ENCODE results near the gene FAM171A2.

Gene FAM171A2

DNA sequence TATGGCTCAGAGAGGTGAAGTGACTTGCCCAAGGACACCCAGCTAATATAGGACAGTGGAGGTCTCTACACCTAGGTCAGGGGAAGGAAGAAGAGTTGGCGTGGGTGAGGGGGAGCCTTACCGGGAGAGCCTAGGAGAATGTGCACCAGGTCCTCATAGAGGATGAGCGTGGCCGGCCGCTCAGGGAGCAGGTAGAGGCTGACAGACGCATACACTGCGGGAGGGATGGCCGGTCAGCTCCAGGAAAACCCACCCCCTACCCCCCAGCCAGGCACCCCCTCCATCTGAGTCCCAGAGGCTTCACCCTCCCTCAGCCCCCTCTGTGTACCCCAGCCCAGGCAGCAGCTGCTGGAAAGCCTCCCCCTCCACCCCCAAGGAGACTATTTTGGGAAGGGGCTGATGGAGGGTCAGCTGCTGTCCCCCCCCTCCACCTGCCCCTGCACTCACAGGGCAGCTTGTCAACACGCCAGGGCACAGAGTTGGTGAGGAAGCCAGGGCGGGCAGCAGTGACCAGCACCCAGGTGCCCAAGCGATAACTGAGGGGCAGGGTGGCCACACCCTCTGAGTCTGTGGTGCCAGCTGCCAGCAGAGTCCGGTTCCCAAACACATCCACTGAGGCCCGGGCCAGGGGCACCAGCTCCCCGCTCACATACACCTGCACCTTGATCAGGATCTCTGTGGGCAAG lies 4.1 kb downstream of the FAM171A2 start:
- no peaks in the 10 kb centered on the region for H3K9me3 ChIP-seq (ENCODE audit: control insufficient read depth, insufficient read depth, low read length)
- H3K4me1 ChIP-seq (ENCODE audit: control insufficient read depth, low read length) = peaks cover 54% of the 10 kb centered on the region
- H3K36me3 ChIP-seq (ENCODE audit: control insufficient read depth, low read length) = no peaks in the 10 kb centered on the region
- H3K4me2 ChIP-seq (ENCODE audit: low read length) = peak overlapping the region; percentile 30; the same call in 1 of the 2 replicates
- H3K27ac ChIP-seq (ENCODE audit: low read depth, low read length) = no peak overlapping the region
- no peaks in the 10 kb centered on the region for H3F3A ChIP-seq (ENCODE audit: control insufficient read depth, insufficient read depth)
- no peak for TF ChIP-seq EZH2phosphoT487 (IDR thresholded peaks at IDR 0.05; ENCODE audit: borderline replicate concordance, low read length)
- TF ChIP-seq, protein P1, sequence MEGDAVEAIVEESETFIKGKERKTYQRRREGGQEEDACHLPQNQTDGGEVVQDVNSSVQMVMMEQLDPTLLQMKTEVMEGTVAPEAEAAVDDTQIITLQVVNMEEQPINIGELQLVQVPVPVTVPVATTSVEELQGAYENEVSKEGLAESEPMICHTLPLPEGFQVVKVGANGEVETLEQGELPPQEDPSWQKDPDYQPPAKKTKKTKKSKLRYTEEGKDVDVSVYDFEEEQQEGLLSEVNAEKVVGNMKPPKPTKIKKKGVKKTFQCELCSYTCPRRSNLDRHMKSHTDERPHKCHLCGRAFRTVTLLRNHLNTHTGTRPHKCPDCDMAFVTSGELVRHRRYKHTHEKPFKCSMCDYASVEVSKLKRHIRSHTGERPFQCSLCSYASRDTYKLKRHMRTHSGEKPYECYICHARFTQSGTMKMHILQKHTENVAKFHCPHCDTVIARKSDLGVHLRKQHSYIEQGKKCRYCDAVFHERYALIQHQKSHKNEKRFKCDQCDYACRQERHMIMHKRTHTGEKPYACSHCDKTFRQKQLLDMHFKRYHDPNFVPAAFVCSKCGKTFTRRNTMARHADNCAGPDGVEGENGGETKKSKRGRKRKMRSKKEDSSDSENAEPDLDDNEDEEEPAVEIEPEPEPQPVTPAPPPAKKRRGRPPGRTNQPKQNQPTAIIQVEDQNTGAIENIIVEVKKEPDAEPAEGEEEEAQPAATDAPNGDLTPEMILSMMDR (IDR thresholded peaks at IDR 0.05; ENCODE audit: low read depth, low read length, poor library complexity, severe bottlenecking) = no peak
- no peaks in the 10 kb centered on the region for H4K20me1 ChIP-seq (ENCODE audit: control insufficient read depth, insufficient read depth, low read depth, low read length)
- H3K9me2 ChIP-seq (replicated peaks; ENCODE audit: control insufficient read depth, low read length) = no peaks in the 10 kb centered on the region
- no peak overlapping the region for H3K4me3 ChIP-seq (ENCODE audit: low read length)
- no peaks in the 10 kb centered on the region for H3K79me2 ChIP-seq (ENCODE audit: control insufficient read depth, low read length)
- peaks cover 29% of the 10 kb centered on the region for H3K27me3 ChIP-seq (ENCODE audit: control insufficient read depth, low read length)

GRCh38 chr17:44359006-44359405 lies 4.6 kb downstream of the FAM171A2 start:
- Histone ChIP-seq H4K20me1 (ENCODE audit: control insufficient read depth, insufficient read depth, low read depth, low read length) (no peaks in the 10 kb centered on the region), H3K4me3 (ENCODE audit: low read length) (no peak overlapping the region), H3K4me2 (ENCODE audit: low read length) (peak overlapping the region; percentile 30), H3K9me2 (replicated peaks; ENCODE audit: control insufficient read depth, low read length) (no peaks in the 10 kb centered on the region), H3K79me2 (ENCODE audit: control insufficient read depth, low read length) (no peaks in the 10 kb centered on the region), H3K4me1 (ENCODE audit: control insufficient read depth, low read length) (peaks cover 52% of the 10 kb centered on the region), H3F3A (ENCODE audit: control insufficient read depth, insufficient read depth) (no peaks in the 10 kb centered on the region), H3K36me3 (ENCODE audit: control insufficient read depth, low read length) (no peaks in the 10 kb centered on the region), H3K27me3 (ENCODE audit: control insufficient read depth, low read length) (peaks cover 26% of the 10 kb centered on the region), H3K9me3 (ENCODE audit: control insufficient read depth, insufficient read depth, low read length) (no peaks in the 10 kb centered on the region), H3K27ac (ENCODE audit: low read depth, low read length) (no peak overlapping the region)
- no peak for TF ChIP-seq EZH2phosphoT487 (IDR thresholded peaks at IDR 0.05; ENCODE audit: borderline replicate concordance, low read length)
- TF ChIP-seq, protein P1 (IDR thresholded peaks at IDR 0.05; ENCODE audit: low read depth, low read length, poor library complexity, severe bottlenecking) = no peak

- H3K4me1 ChIP-seq (ENCODE audit: control insufficient read depth, low read length) = peaks cover 45% of the 10 kb centered on the region
- peaks cover 3% of the 10 kb centered on the region for H3K36me3 ChIP-seq (ENCODE audit: control insufficient read depth, low read length)
- no peak for TF ChIP-seq EZH2phosphoT487 (IDR thresholded peaks at IDR 0.05; ENCODE audit: borderline replicate concordance, low read length)
- TF ChIP-seq, protein P1 (IDR thresholded peaks at IDR 0.05; ENCODE audit: low read depth, low read length, poor library complexity, severe bottlenecking) = no peak
- H3K4me3 ChIP-seq (ENCODE audit: low read length) = no peak overlapping the region
- no peaks in the 10 kb centered on the region for H3K9me2 ChIP-seq (replicated peaks; ENCODE audit: control insufficient read depth, low read length)
- H3K27me3 ChIP-seq (ENCODE audit: control insufficient read depth, low read length) = peaks cover 23% of the 10 kb centered on the region
- H4K20me1 ChIP-seq (ENCODE audit: control insufficient read depth, insufficient read depth, low read depth, low read length) = no peaks in the 10 kb centered on the region
- H3F3A ChIP-seq (ENCODE audit: control insufficient read depth, insufficient read depth) = no peaks in the 10 kb centered on the region
- H3K27ac ChIP-seq (ENCODE audit: low read depth, low read length) = no peak overlapping the region
- H3K9me3 ChIP-seq (ENCODE audit: control insufficient read depth, insufficient read depth, low read length) = no peaks in the 10 kb centered on the region
- H3K4me2 ChIP-seq (ENCODE audit: low read length) = no peak overlapping the region
- H3K79me2 ChIP-seq (ENCODE audit: control insufficient read depth, low read length) = no peaks in the 10 kb centered on the region
These were observed 5.6 kb downstream of the FAM171A2 start for GRCh38 chr17:44358066-44358465.
